GM21717 (cell line): Measurements from ENCODE around the gene CD84.
"Not testable (repeated sequence)": the region's sequence is repeated elsewhere in the genome, so short reads cannot be mapped to it uniquely, and the experiment has no call there.

ENCODE experiments used
- ATAC-seq: cut with Tn5 transposase; IDR thresholded peaks from one replicate; pipeline ENCODE4 v1.9.1; 2021; ENCODE audit warnings: mild to moderate bottlenecking, moderate library complexity; ENCODE audit not compliant: unreplicated experiment

The CD84 gene

DNA sequence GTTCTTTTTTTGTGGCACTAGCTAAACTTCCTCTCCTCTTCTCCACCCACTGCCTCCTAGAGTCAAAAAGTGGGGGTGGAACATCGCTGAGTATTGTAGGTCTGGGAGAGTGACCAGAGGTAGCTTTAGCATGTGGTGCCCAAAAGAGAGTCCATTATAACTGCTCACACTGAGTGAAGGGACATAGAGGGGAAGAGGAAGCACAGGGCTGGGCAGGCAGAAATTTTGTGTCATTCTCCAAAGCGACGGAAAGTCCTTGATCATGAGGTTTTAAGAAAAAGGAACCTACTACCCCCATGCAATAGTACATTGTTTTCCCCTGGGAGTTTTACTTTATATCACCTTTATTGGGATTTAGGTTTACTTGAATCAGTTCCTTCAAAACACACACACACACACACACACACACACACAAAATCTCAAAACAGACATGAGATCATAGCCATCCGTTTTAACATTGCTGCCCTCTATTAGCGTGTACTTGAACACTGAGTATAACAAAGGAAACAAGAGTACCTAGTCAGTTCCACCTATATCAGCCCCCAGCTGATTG, 4.1 kb downstream of the CD84 start:
- ATAC-seq, result no peak

DNA sequence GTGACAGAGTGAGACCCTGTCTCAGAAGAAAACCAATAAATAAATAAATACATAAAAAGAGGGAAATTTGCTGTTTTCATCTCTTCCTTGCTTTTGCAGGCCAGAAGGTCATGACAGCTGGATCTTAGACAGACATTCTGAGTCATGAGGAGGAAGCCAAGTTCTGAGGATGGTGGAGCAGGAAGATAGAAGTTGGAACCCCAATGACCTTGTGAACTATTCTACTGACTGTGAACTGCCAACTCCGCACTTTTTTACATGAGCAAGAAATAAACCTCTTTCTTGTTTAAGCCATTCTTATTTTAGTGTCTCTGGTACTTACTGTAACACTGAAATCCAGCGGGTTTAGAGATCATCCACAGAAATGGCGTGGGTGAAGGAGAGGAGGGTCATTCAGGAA, 8.5 kb downstream of the CD84 start:
- ATAC-seq, result no peak

DNA sequence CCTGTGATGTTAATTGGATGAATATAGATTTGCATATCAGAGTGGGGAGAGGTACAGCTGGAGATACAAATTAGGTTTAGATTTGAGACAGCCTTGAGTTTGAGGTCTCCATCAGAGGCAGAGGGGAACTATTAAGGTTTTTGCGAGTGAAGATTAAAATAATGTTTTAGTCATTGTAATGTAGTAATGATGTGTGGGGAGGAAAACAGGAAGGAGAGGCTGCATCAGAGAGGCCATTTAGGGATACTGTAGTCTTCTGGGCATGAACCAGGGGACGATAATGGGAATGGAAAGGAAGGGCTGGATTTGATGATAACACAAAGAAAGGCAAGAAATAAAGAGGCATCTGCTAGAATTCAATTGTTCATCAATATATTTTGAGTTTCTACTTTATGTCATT, 9.5 kb downstream of the CD84 start:
- ATAC-seq, result no peak

DNA sequence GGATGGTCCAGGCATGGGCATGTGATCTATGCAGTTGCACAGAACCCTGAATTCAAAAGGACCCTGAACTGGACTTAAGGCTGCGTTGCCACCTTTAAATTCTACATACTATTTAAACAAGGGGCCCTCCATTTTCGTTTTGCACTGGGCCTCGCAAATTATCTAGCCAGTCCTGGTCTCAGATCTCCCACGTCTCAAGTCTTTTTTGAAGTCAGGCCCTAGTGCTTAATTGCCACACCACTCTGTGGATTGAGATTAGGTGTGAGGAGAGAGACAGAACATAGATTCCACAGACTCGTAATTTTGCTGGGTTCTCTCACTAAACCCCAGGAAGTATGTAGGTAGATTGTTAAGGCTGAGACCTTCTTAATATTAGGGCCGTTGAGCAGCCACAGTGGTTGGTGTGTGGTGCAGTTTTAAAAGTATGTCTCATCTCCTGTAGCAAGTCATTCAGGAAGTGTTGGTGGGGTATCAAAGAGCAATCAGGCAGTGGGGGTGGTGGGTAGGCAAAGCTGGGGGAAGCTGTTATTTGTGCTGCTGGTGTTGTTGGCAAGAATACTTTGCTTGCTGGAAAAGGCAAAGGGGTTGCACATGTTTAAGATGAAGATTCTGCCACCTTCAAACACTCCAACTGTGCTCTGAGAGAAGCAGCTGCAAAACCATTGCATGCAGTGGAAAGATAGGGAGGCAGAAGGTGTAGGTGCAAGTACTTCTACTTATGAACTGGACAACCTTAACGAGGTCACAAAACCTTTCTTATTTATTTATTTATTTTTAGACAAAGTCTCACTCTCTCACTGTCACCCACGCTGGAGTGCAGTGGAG, 11.2 kb downstream of the CD84 start:
- no peak for ATAC-seq

DNA sequence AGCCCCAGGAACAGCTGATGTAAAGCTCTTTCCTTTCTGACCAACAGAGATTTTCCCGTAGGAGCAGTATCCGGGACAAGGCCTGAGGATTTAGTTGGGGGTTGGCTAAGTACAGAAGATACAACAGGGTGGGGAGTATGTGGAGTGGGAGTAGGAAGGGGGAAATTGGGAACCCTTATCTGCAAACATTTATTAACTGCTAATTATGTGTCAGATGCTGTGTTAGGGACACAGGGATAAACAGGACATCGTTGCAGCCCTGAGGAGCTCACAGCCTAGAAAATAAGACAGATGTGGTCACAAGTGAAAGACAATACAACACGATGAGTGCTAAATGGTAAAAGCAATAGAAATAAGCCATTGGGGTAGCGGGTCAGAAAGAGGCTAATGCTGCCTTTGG, 12.0 kb downstream of the CD84 start:
- no peak for ATAC-seq

DNA sequence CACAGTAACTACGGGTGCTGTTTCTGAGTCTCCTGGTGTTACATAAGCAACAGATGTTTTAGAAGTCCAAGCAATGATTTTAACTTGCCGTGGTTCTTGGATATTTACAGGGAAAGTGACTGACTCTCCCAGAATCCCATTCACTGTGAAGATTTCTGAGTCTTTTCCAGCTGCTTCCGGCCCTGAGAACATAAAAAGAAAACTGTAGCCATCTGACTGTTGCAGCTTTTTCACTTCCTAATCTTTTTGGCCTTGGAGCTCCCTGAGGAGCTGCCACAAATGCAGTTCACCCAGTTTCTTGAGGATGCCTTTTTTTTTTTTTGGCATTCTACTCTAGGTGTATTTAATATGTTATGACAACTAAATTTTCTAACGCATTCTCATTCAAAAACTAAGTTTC, 13.7 kb downstream of the CD84 start:
- no peak for ATAC-seq

DNA sequence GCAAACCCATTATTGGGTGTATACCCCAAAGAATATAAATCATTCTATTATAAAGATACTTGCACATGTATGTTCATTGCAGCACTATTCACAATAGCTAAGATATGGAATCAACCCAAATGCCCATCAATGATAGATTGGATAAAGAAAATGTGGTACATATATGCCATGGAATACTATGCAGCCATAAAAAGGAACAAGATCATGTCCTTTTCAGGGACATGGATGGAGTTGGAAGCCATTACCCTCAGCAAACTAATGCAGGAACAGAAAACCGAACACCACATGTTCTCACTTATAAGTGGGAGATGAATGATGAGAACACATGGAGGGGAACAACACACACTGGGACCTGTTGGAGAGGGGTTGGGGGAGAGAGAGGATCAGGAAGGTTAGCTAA, 16.1 kb downstream of the CD84 start:
- ATAC-seq, result not testable (repeated sequence)

DNA sequence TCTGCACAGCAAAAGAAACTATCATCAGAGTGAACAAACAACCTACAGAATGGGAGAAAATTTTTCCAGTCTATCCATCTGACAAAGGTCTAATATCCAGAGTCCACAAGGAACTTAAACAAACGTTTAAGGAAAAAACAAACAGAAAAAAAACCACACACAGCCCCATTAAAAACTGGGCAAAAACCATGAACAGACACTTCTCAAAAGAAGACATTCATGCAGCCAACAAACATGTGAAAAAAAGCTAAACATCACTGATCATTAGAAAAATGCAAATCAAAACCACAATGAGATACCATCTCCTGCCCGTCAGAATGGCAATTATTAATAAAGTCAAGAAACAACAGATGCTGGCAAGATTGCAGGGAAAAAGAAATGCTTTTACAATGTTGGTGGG, 16.6 kb downstream of the CD84 start:
- not testable (repeated sequence) for ATAC-seq

DNA sequence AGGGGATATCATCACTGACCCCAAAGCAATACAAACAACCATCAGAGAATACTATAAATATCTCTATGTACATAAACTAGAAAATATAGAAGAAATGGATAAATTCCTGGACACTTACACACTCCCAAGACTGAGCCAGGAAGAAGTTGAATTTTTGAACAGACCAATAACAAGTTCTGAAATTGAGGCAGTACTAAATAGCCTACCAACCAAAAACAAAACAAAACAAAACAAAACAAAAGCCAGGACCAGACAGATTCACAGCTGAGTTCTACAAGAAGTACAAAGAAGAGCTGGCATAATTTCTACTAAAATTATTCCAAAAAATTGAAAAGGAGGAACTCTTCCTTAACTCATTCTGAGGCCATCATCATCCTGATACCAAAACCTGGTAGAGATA, 18.5 kb downstream of the CD84 start:
- ATAC-seq, result no peak

DNA sequence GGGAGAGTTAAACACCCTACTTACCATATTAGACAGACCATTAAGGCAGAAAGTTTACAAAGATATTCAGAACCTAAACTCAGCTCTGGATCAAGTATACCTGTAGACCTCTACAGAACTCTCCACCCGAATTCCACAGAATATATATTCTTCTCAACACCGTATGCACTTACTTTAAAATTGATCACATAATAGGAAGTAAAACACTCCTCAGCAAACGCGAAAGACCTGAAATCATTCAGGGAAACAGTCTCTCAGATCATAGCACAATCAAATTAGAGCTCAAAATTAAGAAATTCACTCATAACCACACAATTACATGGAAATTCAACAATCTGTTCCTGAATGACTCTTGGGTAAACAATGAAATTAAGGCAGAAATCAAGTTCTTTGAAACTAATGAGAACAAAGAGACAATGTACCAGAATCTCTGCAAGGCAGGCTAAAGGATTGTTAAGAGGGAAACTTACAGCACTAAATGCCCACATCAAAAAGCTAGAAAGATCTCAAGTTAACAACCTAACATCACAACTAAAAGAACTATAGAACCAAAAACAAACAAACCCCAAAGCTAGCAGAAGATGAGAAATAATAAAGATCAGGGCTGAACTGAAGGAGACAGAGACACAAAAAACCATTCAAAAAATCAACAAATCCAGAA, 19.1 kb downstream of the CD84 start:
- ATAC-seq, result no peak

DNA sequence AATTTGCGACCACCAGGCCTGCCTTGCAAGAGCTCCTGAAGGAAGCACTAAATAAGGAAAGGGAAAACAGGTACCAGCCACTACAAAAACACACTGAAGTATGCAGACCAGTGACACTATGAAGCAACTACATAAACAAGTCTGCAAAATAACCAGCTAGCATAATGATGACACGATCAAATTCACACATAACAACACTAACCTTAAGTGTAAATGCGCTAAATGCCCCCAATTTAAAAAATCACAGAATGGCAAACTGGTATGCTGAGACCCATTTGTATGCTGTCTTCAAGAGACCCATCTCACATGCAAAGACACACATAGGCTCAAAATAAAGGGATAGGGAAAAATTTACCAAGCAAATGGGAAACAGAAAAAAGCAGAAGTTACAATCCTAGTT, 19.9 kb downstream of the CD84 start:
- not testable (repeated sequence) for ATAC-seq

DNA sequence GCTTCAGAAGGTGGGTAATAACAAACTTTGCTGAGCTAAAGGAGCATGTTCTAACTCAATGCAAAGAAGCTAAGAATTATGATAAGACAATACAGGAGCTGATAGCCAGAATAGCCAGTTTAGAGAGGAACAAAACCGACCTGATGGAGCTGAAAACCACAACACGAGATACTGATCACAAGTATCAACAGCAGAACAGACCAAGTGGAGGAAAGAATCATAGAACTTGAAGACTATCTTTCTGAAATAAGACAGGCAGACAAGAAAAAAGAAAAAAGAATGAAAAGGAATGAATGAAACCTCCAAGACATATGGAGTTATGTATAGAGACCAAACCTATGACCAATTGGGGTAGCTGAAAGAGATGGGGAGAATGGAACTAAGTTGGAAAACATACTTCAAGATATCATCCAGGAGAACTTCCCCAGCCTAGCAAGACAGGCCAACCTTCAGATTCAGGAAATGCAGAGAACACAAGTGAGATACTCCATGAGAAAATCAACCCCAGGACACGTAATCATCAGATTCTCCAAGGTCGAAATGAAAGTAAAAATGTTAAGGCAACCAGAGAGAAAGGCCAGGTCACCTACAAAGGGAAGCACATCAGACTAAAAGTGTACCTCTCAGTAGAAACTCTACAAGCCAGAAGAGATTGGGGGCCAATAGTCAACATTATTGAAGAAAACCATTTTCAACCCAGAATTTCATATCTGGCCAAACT, 20.5 kb downstream of the CD84 start:
- ATAC-seq, result no peak

DNA sequence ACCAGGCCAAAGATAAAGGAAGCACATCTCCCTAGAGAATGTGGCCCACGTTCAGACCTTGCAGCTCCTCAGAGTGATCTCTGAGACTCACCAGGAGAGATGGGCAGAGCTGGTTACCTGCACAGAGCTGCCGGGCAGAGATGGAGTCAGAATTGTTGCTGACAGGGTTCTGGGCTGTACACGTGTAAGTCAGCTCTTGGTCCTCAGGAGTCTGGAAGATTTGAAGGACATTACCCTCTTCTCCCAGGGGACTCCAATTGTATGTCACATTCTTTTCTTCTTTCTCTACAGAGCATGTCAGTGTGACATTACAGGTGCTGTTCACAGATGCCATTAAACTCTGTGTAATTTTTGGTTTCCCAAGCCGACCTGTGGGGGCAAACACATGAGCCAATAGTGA, 25.5 kb downstream of the CD84 start:
- no peak for ATAC-seq

DNA sequence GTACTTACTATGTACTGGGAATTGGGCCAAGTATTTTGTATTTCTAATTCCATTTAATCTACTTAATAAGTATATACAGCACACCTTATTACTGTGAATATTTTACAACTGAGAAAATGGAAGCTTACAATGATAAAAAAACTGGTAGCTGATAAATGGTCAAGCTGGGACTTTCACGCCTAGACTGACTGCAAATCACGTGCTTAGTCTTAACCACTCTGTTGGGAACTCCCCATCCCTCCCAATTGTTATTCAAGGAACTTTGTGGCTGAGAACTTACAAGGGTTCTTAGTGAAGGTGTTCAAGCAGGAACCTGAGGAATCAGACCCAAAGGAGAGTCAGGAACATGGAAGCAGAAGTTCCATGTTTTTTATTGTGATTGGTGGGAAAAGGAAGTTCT, 26.9 kb downstream of the CD84 start:
- no peak for ATAC-seq

DNA sequence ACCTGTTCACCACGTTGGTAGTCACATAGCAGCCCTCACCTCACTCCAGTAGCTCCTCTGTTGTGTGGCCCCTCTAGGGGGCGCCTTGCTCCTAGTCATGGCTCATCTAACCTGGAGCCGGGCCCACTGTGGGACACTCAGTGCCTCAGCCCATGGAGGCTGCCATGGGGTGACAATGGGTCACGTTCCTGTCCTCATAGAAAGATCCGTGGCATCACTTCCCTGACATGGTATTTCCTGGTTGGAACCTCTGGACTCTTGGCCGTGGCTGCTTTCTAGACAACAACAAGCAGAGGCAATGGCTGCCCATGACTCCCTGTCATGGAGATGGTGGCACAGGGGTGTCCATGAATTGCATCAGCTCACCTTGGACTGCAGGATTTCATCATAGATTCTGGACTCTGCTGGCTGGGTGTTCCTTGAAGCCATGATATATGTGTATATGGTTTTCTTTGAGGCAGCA, 28.7 kb downstream of the CD84 start:
- no peak for ATAC-seq

DNA sequence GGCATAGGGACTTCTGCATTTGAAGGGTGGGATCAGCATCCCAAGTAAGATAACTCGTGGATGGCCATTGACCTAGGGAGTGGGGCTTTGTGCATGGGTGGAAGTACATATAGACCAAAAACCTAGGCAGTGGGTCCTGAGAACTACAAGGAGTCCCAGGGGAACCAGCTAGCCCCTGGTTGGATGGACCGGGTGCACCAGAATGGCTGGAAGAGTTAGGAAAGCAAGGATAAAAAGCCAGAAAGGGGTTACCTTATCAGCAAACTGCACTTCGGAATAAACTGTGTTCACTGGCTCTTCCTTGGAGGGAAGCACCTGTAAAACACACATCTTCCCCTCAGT, 29.7 kb downstream of the CD84 start:
- ATAC-seq, result no peak

DNA sequence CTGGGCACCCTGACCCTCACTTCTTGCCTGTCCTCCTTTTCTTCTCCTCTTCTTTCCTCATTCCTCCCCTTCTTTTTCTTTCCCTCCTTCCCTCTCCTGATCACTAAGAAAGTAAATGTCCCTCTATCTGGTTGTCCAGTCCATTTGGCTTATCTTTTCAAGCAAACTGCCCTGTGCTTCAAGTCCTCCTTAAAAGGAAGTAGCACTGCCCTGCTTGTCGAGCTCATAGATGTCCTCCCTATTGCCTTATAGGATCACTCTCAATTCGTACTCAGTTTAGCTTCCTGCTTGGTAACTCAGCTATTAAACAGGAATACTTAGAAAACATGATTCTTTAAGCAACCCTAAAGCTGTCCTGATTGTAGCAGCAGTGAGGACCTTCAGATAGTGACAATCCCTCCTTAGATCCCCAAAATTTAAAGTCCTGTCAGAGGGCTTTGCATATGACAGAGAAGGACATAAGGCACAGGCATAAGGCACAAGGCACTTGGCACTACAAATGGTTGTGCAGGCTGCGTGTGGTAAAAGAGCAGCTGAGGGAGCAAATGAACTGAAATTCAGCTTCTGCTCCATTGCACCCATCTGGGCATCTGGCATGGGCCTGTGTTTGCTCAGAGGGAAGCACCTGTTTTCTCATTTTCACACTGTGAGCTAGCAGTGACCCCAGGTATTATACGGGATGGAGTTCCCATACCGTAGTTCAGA, 30.2 kb downstream of the CD84 start:
- ATAC-seq, result peak; percentile 59

DNA sequence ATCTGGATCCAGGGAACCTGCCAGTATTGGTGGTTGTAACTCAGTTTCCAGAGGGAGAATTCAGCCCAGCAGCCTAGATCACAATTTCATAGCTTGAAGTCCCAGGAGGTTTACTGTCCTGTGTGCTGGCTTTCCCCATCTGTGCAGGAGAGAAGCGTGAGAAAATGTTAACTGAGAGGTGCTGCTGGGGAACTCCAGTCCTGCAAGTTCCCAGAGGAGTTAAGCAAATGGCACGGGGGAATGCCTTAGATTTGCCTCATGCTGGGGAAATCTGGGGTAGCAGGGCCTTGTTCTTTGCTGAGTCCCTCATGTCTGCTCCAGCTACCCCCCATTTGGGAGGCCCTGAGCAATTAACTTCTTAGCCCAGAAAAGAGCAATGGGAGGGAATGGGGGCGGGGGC, 31.1 kb downstream of the CD84 start:
- no peak for ATAC-seq

DNA sequence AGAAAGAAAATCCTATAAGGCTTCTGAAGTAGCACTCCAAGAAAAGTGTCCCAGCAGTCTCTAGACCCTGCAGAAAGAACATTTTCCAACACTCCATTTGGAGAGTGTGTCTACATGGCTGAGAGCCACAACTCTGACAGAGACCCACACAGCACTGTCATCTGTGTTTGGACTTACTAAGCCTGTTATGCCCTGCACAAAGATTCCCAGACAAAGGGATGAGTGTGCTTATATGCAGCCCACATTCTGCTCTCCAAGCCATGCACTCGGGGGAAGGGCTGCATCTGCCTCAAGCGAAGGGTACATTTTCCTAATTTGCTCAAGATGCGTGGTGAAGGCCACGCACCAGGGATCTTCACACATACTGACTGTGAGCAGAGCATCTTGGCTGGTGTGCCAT, 31.9 kb downstream of the CD84 start:
- no peak for ATAC-seq

DNA sequence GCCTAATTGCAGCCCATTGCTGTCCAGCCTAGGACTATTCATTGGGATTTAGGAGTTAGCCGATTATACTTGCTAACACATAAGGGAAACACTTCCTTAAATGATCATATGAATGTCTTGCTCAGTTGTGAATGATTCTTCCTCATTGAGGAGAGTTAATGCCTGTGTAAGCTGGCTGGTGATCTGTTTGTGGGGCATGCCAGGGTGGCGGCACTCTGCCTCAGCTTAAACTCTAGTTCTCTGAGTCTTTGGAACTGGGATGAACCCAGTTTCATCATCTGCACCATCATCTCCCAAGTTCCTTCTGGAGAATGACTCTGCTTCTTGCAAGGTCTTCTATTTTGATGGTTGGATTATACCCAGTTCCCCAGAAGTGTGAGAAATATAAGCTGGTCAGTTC, 32.4 kb downstream of the CD84 start:
- ATAC-seq, result no peak

DNA sequence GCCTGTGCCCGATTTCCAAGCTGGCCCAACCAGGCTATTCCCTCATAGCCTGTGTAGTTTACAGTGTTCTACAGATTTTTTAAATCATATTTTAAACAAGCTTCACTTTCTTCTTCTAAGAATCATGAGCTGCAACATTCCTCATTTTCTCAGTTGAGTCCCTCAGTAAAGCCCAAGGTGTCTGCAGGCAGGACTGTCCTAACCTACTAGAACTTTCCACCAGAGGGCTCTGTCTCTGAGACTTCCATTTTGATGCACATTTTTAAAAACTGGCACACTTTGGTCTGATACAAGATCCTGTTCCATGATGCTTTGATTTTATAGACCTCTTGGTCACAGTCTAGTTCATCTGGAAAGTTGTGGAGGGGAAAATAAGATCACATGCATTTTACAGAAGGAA, 34.6 kb downstream of the CD84 start:
- no peak for ATAC-seq
